NCI-H748 (cell line): ENCODE measurements around the gene TMEM165.

ENCODE experiments used
- DNase-seq: peaks from one replicate; lab custom pipeline; 2025; ENCODE audit not compliant: unreplicated experiment; lab: John Stamatoyannopoulos, UW

TMEM165 gene

GRCh38 chr4:55447831-55448230, 52.1 kb downstream of the TMEM165 start:
- no peak for DNase-seq

GRCh38 chr4:55450566-55450965, 54.8 kb downstream of the TMEM165 start:
- DNase-seq, result no peak

GRCh38 chr4:55458164-55458563, 62.4 kb downstream of the TMEM165 start:
- no peak for DNase-seq

- DNase-seq, result no peak
Measured at GRCh38 chr4:55458611-55459010, 62.9 kb downstream of the TMEM165 start.

- DNase-seq, result no peak
Measured at GRCh38 chr4:55466001-55466400, 70.2 kb downstream of the TMEM165 start.

- DNase-seq, result no peak
Measured at GRCh38 chr4:55468724-55469123, 73.0 kb downstream of the TMEM165 start.

GRCh38 chr4:55469979-55470378, 74.2 kb downstream of the TMEM165 start:
- no peak for DNase-seq
